HK-2 (cell line): ENCODE data around the gene LTV1.

Source experiments
- DNase-seq: peaks from one replicate; pipeline ENCODE4 v3.0.0-alpha.2; 2018; ENCODE audit not compliant: unreplicated experiment

Gene LTV1

DNA sequence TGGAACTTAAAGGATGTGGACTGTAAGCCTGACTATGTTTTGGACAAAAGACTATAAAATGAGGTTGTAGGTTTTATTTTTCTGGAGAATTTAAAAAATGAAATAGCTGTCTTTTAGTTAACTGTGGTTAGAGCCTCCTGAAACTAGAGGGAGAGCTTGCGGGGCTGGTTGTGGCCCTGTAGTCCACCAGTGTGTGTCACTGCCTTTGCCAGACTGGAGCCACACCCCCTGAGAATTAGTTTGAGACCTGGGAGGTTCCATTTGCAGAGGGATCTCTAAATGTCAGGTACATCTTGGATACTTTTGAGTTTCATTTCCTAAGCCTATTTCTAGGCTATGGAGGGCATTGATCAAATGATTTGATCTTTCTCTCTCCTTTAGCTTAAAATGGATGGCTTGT, 42.0 kb downstream of the LTV1 start:
- no peak for DNase-seq

GRCh38 chr6:143894655-143895054, 51.5 kb downstream of the LTV1 start:
- DNase-seq = no peak

DNA sequence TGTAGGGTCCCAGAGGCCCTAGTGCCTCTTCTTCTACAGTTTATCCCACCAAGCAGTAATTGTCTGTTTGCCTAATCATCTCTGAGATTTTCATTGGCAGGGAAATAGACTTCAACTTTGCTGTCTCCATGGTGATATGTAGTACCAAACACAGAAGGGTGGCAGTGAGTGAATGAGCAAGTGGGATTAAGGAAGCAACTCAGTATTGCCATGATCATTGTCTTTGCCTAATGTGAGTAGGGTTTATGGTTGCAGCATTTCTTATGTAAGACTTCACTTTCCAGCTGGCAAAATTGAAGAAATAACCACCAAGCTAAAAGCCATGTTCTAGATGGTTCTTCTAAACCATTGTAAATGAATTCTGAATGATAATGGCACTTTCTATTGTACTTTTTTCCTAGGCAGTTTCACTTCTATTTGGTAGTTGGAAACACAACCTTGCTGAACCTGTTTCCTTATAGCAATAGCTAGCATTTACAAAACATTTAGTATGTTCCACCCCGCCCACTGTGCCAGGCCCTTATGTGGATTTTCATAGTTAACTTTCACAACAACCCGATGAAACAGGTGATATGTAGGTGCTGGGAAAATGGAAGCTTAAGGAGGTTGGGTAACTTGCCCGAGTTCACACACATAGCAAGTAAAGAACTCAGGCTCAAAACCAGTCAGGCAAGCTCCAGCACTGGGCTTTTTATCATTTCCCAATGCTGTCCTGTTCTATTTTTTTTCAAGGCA, 53.2 kb downstream of the LTV1 start:
- no peak for DNase-seq

GRCh38 chr6:143900358-143900757, 57.2 kb downstream of the LTV1 start:
- DNase-seq = no peak

- DNase-seq = no peak
Observed at GRCh38 chr6:143901885-143902750, 59.0 kb downstream of the LTV1 start.

GRCh38 chr6:143902827-143903226, 59.7 kb downstream of the LTV1 start:
- no peak for DNase-seq

- no peak for DNase-seq
Observed at GRCh38 chr6:143911028-143911427, 67.9 kb downstream of the LTV1 start.

- no peak for DNase-seq
Observed at GRCh38 chr6:143912671-143913070, 69.5 kb downstream of the LTV1 start.
